HG03439 (cell line): ENCODE data around the gene SAMD7.
A peak's percentile ranks its signal among the peaks of the same experiment; 100 is the strongest.

Experiments used
- ATAC-seq: cut with Tn5 transposase; IDR thresholded peaks from one replicate; pipeline ENCODE4 v1.9.1; 2021; ENCODE audit warnings: mild to moderate bottlenecking, moderate library complexity; ENCODE audit not compliant: unreplicated experiment

Gene SAMD7

DNA sequence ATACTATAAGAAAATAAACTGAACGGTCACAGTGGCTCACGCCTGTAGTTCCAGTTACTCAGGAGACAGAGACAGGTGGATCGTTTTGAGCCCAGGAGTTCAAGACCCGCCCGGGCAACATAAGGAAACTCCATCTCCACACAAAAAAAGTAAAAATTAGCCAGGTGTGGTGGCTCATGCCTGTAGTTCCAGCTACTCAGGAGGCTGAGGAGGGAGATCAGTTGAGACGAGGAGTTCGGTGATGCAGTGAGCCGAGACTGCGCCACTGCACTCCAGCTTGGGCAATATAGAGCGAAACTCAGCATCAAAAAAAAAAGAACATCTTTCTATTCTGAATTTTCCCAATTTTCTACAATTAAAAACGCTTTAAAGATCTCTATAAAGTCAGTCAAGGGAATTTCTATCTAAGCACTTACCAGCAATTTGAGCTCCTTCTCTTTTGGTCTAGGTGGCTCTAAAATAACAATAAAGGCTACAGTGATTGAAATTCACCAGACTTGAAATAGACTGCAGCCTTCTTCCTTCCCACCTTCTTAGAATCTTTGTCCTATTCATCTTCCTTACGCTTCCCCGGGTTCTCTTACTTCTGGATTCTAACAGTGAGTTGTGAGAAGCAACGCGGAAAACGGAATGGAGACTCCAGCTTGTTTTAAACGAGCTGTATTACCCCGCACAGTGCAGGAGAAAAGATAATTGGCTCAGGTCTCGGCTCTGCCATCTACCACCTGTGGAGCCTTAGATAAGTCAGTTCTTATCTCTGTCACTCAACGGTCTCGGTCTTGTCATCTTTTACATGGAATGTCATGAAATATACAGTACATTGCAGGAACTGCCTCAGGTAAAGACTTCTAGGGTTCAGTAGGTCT is 54.4 kb downstream of the SAMD7 start:
- ATAC-seq = peak; percentile 21

- peak; percentile 89 for ATAC-seq
Measured at GRCh38 chr3:169966428-169966950, 55.1 kb downstream of the SAMD7 start, which contains the start of gene SEC62. SEC62 (plus strand) TSS chr3:169966807; CDS start chr3:169966823, 16 bp downstream.

DNA sequence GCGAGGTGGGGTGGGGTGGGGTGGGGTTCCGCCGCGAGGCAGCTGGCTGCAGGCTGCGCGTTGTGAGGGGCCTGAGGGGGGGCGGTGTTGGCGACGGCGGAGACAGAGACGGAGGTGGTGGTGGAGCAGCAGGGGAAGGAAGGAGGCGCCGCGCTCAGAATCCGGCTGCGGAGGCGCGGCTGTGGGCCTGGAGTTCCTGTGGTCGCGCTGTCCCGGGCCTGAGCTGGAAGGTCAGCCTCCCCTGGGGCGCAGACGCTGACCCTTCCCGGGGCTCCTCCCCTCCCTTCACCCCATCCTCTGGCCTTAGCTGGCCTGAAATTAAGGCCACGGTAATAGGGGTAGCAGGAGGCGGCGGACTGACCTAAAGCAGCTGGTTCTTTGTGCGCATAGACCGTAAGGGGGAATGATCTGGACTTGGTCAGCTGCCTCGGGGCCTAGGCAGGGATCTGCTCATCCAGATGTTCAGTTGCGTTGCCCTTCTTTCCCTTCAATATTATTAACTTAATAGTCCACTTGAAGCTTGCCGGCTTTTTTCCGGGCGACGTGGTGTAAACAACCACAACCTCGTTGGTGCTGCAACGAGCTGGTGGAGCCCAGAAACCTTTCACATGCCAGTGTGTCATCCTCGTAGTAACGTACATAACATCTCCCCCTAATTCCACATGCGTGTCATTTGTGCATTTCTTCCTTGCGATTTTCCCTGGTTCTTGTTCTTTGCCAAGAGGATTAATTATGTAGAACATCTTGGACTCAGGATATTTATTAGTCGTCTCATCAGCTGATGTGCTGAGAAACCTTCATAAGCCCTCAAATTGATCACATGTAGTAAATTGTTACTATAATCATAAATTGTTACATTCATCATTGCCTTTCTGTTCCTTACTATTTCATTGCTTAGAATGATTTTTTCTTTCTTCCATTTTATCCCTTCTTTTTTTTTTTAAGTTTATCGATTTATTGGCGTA is 55.9 kb downstream of the SAMD7 start:
- peak; percentile 40 for ATAC-seq

- no peak for ATAC-seq
Measured at GRCh38 chr3:169968224-169968885, 57.0 kb downstream of the SAMD7 start.

DNA sequence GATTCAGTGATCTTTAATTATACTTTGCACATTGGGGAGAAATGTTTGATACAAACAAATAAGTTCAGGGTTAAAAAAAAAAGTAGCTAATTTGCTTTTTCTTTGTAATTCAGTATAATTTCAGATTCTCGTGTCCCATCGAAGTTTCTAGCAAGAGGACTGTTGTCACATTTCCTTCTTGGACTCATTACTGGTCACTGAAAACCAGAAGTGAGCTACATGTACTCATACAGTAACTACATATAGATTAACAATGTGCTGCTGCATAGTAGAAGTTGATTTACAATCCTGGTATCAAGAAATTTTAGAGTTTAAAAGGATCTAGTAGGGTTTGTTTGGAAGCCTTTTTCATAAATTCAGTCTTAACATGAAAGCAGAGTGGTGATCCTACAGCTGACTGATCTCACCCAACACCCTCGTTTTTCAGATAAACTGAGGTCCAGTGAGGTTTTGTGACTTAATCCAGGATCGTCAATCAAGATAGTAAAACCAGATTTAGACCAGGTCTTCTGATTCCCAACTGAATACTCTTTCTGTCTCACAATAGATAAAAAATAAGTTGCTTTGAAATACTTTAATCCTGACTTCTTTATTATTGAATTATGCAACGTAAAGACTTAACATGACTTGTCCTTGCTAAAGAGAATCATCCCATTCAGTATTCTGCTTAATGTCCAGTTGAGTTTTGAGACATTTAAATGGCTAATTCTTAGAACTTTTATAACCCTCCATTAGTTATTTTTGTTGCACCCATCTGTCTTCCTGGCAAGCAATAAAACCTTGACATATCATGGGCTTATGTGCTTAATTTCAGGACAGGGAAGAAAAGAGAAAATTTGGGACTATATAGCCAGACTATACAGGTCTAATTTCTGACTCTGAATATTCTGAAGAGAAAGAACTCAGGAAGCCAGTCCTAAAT is 58.1 kb downstream of the SAMD7 start:
- ATAC-seq = no peak

GRCh38 chr3:169970847-169971246 is 59.5 kb downstream of the SAMD7 start:
- no peak for ATAC-seq

DNA sequence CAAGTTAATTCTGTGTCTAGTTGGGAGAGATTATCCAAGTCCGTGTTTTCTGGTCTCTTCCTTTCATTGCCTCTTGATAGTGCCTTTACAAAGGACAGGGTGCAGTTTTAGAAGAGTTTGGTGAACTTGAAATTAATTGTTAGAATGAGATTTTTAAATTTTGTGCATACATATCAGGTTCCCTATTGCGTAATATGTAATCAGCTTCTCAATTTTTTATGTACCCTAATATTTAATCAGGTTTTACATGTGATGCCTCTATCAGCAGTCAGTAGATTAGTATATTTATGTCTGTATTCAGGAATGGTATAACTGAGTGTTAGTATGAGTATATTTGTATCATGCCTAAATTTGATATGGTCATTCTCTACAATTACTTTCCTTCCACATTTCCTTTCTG is 60.1 kb downstream of the SAMD7 start:
- no peak for ATAC-seq

DNA sequence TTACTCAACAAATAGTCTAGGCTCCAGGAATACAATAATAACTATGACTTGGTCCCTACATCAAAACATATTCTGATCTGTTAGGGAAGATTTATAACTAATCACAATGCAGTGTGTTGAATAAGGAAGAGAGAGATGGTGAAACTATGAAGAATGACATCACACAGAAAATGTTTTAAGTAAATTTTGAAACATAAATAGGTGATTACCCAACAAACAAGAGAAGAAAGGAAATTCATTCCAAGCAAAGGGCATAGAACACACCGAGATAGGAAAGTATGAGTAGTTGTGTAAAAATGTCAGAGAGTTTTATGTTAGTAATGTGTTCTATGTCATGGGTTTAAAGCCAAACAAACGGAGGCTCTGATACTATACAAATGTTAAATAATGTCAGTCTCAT is 68.7 kb downstream of the SAMD7 start:
- no peak for ATAC-seq

DNA sequence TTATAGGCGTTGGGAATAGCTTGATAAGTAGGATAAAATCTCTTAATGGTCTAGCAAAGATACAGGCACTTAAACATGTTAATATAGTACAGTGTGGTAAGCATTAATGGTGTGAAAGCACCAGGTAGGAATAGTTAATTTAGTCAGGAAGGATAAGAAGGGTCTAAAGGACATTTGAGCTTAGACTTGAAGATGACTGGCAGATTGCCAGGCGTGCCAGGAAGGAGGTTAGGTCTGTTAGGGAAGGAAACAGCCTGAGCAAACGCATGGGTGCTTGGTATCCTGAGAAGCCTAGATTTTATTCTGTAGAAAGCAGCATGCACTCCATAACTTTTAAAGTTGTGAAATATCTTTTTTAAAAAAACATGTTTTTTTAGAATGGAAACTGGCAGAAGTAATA is 72.9 kb downstream of the SAMD7 start:
- ATAC-seq = no peak
